ENCODE measurements around the gene PRR5L. TPM values are rescaled to one million over a fixed set of nuclear protein-coding genes. Genes with fewer than 3 reads are reported as not detected.

The PRR5L gene
- total RNA-seq, 1 donor from 2014 or later = 32.5 TPM

- DNase-seq (ENCODE audit: low spot score in 2 of 2) = no peak
- no peak for TF ChIP-seq CTCF (IDR thresholded peaks at IDR 0.05)
- intact Hi-C loops (cut with DNase I) = no loop called here
- Histone ChIP-seq H3K4me3 (no peak overlapping the region), H3K27ac (no peak overlapping the region), H3K9me3 (no peaks in the 10 kb centered on the region), H3K4me1 (no peaks in the 10 kb centered on the region), H3K27me3 (no peaks in the 10 kb centered on the region), H3K36me3 (no peaks in the 10 kb centered on the region)
These were observed 49.5 kb downstream of the PRR5L start for GRCh38 chr11:36345535-36346141.

- no peaks in the 10 kb centered on the region for H3K27me3 ChIP-seq
- H3K9me3 ChIP-seq = no peaks in the 10 kb centered on the region
- no peak overlapping the region for H3K4me3 ChIP-seq
- no peak for DNase-seq (ENCODE audit: low spot score in 2 of 2)
- no peak for TF ChIP-seq CTCF (IDR thresholded peaks at IDR 0.05)
- intact Hi-C loops (cut with DNase I) = no loop called here
- no peak overlapping the region for H3K27ac ChIP-seq
- no peaks in the 10 kb centered on the region for H3K4me1 ChIP-seq
- no peaks in the 10 kb centered on the region for H3K36me3 ChIP-seq
These were observed 50.7 kb downstream of the PRR5L start for GRCh38 chr11:36346562-36347383.

GRCh38 chr11:36347384-36347906 lies 51.4 kb downstream of the PRR5L start:
- Histone ChIP-seq H3K36me3 (no peaks in the 10 kb centered on the region), H3K27ac (no peak overlapping the region), H3K4me1 (no peaks in the 10 kb centered on the region), H3K9me3 (no peaks in the 10 kb centered on the region), H3K27me3 (no peaks in the 10 kb centered on the region), H3K4me3 (no peak overlapping the region)
- TF ChIP-seq CTCF (IDR thresholded peaks at IDR 0.05) = no peak
- no peak for DNase-seq (ENCODE audit: low spot score in 2 of 2)
- intact Hi-C loops (cut with DNase I) = no loop called here

GRCh38 chr11:36349351-36350136 lies 53.5 kb downstream of the PRR5L start:
- no peak for DNase-seq (ENCODE audit: low spot score in 2 of 2)
- no peaks in the 10 kb centered on the region for H3K27me3 ChIP-seq
- no peak overlapping the region for H3K4me3 ChIP-seq
- H3K4me1 ChIP-seq = no peaks in the 10 kb centered on the region
- no peak for TF ChIP-seq CTCF (IDR thresholded peaks at IDR 0.05)
- no peak overlapping the region for H3K27ac ChIP-seq
- H3K36me3 ChIP-seq = no peaks in the 10 kb centered on the region
- intact Hi-C loops (cut with DNase I) = no loop called here
- H3K9me3 ChIP-seq = no peaks in the 10 kb centered on the region

GRCh38 chr11:36350137-36350513 lies 54.0 kb downstream of the PRR5L start:
- no peak for TF ChIP-seq CTCF (IDR thresholded peaks at IDR 0.05)
- H3K27ac ChIP-seq = no peak overlapping the region
- H3K36me3 ChIP-seq = no peaks in the 10 kb centered on the region
- no peaks in the 10 kb centered on the region for H3K27me3 ChIP-seq
- no peaks in the 10 kb centered on the region for H3K9me3 ChIP-seq
- H3K4me1 ChIP-seq = no peaks in the 10 kb centered on the region
- no peak for DNase-seq (ENCODE audit: low spot score in 2 of 2)
- H3K4me3 ChIP-seq = no peak overlapping the region
- intact Hi-C loops (cut with DNase I) = no loop called here

Data from ascending aorta (tissue), 2 donors.